Measurements from ENCODE around the gene DCK.
A peak's percentile ranks its signal among the peaks of the same experiment; 100 is the strongest.
"Not testable (repeated sequence)": the region's sequence is repeated elsewhere in the genome, so short reads cannot be mapped to it uniquely, and the experiment has no call there.

DCK gene

GRCh38 chr4:71009890-71010588, 16.6 kb downstream of the DCK start:
- ChIA-PET CTCF (interaction anchor here (0.7 to 1.4 kb wide), 6 partner anchors 14 to 385 kb away, joined by 3 to 7 read pairs (median 4); partner anchors contain the start of gene DCK), POLR2A (interaction anchor here (0.7 kb wide), 1 partner anchor 17 kb away, joined by 4 read pairs; the partner anchor contains the start of gene DCK)
- peak; percentile 98 for TF ChIP-seq ZNF384 (IDR thresholded peaks at IDR 0.05)
- no peak for TF ChIP-seq FOXA1 (IDR thresholded peaks at IDR 0.05)
- DNase-seq (ENCODE audit: extremely low spot score): peak; percentile 34

- DNase-seq (ENCODE audit: extremely low spot score): no peak
- POLR2A ChIA-PET: no interaction called here
- TF ChIP-seq SP1 (IDR thresholded peaks at IDR 0.05): no peak
- no peak for TF ChIP-seq HDGF (IDR thresholded peaks at IDR 0.05; ENCODE audit: borderline replicate concordance)
- TF ChIP-seq PKNOX1 (IDR thresholded peaks at IDR 0.05): no peak
- TF ChIP-seq ZNF384 (IDR thresholded peaks at IDR 0.05): no peak
- TF ChIP-seq SUZ12 (IDR thresholded peaks at IDR 0.05): no peak
- TF ChIP-seq LEF1 (IDR thresholded peaks at IDR 0.05; ENCODE audit: borderline replicate concordance): no peak
- TF ChIP-seq FOXK2 (IDR thresholded peaks at IDR 0.05): no peak
- TF ChIP-seq FOXM1 (IDR thresholded peaks at IDR 0.05; ENCODE audit: borderline replicate concordance): no peak
- TF ChIP-seq ELF4 (IDR thresholded peaks at IDR 0.05): no peak
- no peak for TF ChIP-seq BHLHE40 (IDR thresholded peaks at IDR 0.05; ENCODE audit: borderline replicate concordance)
- no peak for TF ChIP-seq FOXA1 (IDR thresholded peaks at IDR 0.05)
- TF ChIP-seq CTBP1 (IDR thresholded peaks at IDR 0.05; ENCODE audit: borderline replicate concordance): no peak
- no peak for TF ChIP-seq TARDBP (IDR thresholded peaks at IDR 0.05)
- TF ChIP-seq NFRKB (IDR thresholded peaks at IDR 0.05): no peak
- no peak for TF ChIP-seq L3MBTL2 (conservative IDR thresholded peaks at IDR 0.05)
- TF ChIP-seq ARNT (IDR thresholded peaks at IDR 0.05): no peak
- CTCF ChIA-PET: no interaction called here
Observed at GRCh38 chr4:71011451-71011850, 18.0 kb downstream of the DCK start.

- CTCF ChIA-PET; DNase-seq (ENCODE audit: extremely low spot score); POLR2A ChIA-PET: not testable (repeated sequence)
Observed at GRCh38 chr4:71017391-71017790, 23.9 kb downstream of the DCK start.

GRCh38 chr4:71020611-71021010, 27.2 kb downstream of the DCK start:
- TF ChIP-seq HDGF (IDR thresholded peaks at IDR 0.05; ENCODE audit: borderline replicate concordance) (no peak), TARDBP (IDR thresholded peaks at IDR 0.05) (no peak), SUZ12 (IDR thresholded peaks at IDR 0.05) (no peak)
- POLR2A ChIA-PET: no interaction called here
- CTCF ChIA-PET: no interaction called here
- DNase-seq (ENCODE audit: extremely low spot score): no peak

- TF ChIP-seq LEF1 (IDR thresholded peaks at IDR 0.05; ENCODE audit: borderline replicate concordance) (no peak), L3MBTL2 (conservative IDR thresholded peaks at IDR 0.05) (no peak), CTBP1 (IDR thresholded peaks at IDR 0.05; ENCODE audit: borderline replicate concordance) (no peak), FOXK2 (IDR thresholded peaks at IDR 0.05) (no peak), ZNF384 (IDR thresholded peaks at IDR 0.05) (no peak), TARDBP (IDR thresholded peaks at IDR 0.05) (no peak), ARNT (IDR thresholded peaks at IDR 0.05) (no peak), SP1 (IDR thresholded peaks at IDR 0.05) (no peak), PKNOX1 (IDR thresholded peaks at IDR 0.05) (no peak), BHLHE40 (IDR thresholded peaks at IDR 0.05; ENCODE audit: borderline replicate concordance) (no peak), SUZ12 (IDR thresholded peaks at IDR 0.05) (no peak), ELF4 (IDR thresholded peaks at IDR 0.05) (no peak), FOXA1 (IDR thresholded peaks at IDR 0.05) (no peak), NFRKB (IDR thresholded peaks at IDR 0.05) (no peak), HDGF (IDR thresholded peaks at IDR 0.05; ENCODE audit: borderline replicate concordance) (no peak), FOXM1 (IDR thresholded peaks at IDR 0.05; ENCODE audit: borderline replicate concordance) (no peak)
- POLR2A ChIA-PET: interaction anchor here (0.6 to 1.1 kb wide), 2 partner anchors 32 to 124 kb away, joined by 3 read pairs; partner anchors contain the start of genes DCK and MOB1B
- no peak for DNase-seq (ENCODE audit: extremely low spot score)
- CTCF ChIA-PET: no interaction called here
Observed at GRCh38 chr4:71025654-71026053, 32.2 kb downstream of the DCK start.

GRCh38 chr4:71026086-71026485, 32.6 kb downstream of the DCK start:
- TF ChIP-seq NFRKB (IDR thresholded peaks at IDR 0.05) (no peak), LEF1 (IDR thresholded peaks at IDR 0.05; ENCODE audit: borderline replicate concordance) (no peak), L3MBTL2 (conservative IDR thresholded peaks at IDR 0.05) (no peak), HDGF (IDR thresholded peaks at IDR 0.05; ENCODE audit: borderline replicate concordance) (no peak), FOXA1 (IDR thresholded peaks at IDR 0.05) (no peak), FOXM1 (IDR thresholded peaks at IDR 0.05; ENCODE audit: borderline replicate concordance) (no peak), BHLHE40 (IDR thresholded peaks at IDR 0.05; ENCODE audit: borderline replicate concordance) (no peak), ZNF384 (IDR thresholded peaks at IDR 0.05) (no peak), SUZ12 (IDR thresholded peaks at IDR 0.05) (no peak), SP1 (IDR thresholded peaks at IDR 0.05) (no peak), PKNOX1 (IDR thresholded peaks at IDR 0.05) (no peak), ELF4 (IDR thresholded peaks at IDR 0.05) (no peak), TARDBP (IDR thresholded peaks at IDR 0.05) (no peak), ARNT (IDR thresholded peaks at IDR 0.05) (no peak), CTBP1 (IDR thresholded peaks at IDR 0.05; ENCODE audit: borderline replicate concordance) (no peak), FOXK2 (IDR thresholded peaks at IDR 0.05) (no peak)
- ChIA-PET POLR2A (interaction anchor here (1.1 kb wide), 1 partner anchor 33 kb away, joined by 3 read pairs; the partner anchor contains the start of gene DCK), CTCF (no interaction called here)
- no peak for DNase-seq (ENCODE audit: extremely low spot score)

Measured in HEK293T (cell line).